CD4-positive, alpha-beta T cell treated with Interleukin-15 for 4 hours (primary cell): ENCODE results near the gene NFIL3.

Experiments
- DNase-seq: peaks from one replicate; pipeline ENCODE4 v3.0.0-alpha.2; 2020; ENCODE audit warnings: low spot score

NFIL3 gene

GRCh38 chr9:91359734-91360470 is 63.7 kb downstream of the NFIL3 start:
- no peak for DNase-seq

GRCh38 chr9:91359083-91359482 is 64.5 kb downstream of the NFIL3 start:
- DNase-seq = no peak
